ENCODE data around the gene P3H1.

- TF ChIP-seq CTCF (conservative IDR thresholded peaks at IDR 0.05; ENCODE audit: low read depth in 2 of 2) = no peak
- TF ChIP-seq EZH2 (IDR thresholded peaks at IDR 0.05; ENCODE audit: low read depth, unreplicated experiment) = no peak
- TF ChIP-seq EZH2phosphoT487 (IDR thresholded peaks at IDR 0.05; ENCODE audit: unreplicated experiment) = no peak
- TF ChIP-seq ZNF462 (CRISPR knock-in tag; IDR thresholded peaks at IDR 0.05) = no peak
- TF ChIP-seq ETS1 (IDR thresholded peaks at IDR 0.05) = no peak
These were observed 44.9 kb downstream of the P3H1 start for GRCh38 chr1:42721926-42722325.
